HG03378 (cell line): ENCODE data around the gene RMI1.
"Not testable (repeated sequence)": the region's sequence is repeated elsewhere in the genome, so short reads cannot be mapped to it uniquely, and the experiment has no call there.

Experiments used
- ATAC-seq: cut with Tn5 transposase; IDR thresholded peaks from one replicate; pipeline ENCODE4 v1.9.1; 2021; ENCODE audit warnings: mild to moderate bottlenecking, moderate library complexity; ENCODE audit not compliant: unreplicated experiment

RMI1 gene

GRCh38 chr9:84002344-84002743, 21.7 kb downstream of the RMI1 start:
- peak; percentile 86 for ATAC-seq

DNA sequence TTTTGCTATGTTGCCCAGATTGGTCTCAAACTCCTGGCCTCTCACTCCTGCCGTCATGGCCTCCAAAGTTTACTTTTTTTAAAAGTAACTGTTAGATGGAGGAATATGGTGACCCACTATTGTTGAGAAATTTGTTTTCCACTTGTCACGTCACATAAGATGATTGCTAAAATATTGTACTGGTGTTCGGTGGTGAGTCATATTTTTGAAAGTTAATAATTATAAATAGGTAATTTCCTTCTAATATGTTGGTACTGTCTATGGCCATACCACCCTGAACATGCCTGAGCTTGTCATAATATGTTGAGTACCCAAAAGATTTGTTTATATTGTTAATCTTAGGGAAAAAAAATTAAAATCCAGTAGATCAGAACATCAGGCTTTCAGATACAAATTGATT, 22.6 kb downstream of the RMI1 start:
- ATAC-seq, result no peak

DNA sequence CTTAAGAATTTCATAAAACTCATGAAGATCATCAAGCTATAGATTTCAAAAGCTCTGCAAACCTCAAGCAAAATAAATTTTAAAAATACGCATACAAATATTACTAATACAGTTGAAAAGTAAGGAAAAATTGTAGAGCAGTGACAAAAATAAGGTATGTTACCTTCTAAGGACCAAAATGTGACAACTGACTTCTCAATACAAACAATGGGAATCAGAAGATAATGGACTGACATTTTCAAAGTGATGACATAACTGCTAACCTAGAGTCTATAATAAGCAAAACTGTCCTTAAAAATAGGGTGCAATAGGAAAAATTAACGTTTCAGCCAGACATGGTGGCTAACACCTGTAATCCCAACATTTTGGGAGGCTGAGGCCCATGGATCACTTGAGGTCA, 27.1 kb downstream of the RMI1 start:
- ATAC-seq, result no peak

DNA sequence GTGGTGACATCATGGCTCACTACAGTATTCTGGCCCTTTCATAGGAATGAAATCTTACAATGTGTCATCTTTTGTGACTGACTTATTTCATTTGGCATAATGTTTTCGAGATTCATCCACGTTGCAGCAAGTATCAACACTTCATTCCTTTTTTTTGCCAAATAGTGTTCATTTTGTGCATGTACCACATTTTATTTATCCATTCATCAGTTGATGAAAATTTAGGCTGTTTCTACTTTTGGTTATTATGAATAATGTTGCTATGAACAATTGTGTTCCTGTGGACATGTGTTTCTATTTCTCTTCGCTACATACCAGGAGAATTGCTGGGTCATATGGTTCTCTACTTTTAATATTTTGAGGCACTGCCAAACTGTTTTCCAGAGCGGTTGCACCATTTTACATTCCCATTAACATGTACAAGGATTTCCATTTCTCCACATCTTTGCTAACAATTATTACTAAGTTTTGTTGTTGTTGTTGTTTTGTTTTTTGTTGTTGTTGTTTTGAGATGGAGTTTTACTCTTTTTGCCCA, 43.5 kb downstream of the RMI1 start:
- no peak for ATAC-seq

GRCh38 chr9:84027201-84027600, 46.6 kb downstream of the RMI1 start:
- ATAC-seq, result no peak

DNA sequence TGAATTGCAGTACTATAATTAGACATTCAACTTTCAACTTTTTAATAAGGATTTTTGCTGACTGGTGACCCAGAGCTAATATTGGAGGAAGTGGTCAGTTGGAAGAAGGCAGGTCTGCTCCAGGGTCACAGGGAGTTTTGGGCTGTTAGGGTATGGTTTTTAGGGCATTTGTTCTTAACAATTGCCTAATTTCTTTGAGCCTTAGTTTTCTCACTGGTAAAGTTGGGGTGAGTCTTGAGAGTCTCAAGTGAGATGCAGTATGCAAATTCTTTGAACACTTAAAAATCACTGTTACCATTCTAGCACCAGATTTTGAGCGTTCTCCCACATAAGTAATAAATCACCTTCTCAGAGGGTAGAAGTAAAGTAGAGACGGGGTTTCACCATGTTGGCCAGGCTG, 50.9 kb downstream of the RMI1 start:
- ATAC-seq, result no peak

DNA sequence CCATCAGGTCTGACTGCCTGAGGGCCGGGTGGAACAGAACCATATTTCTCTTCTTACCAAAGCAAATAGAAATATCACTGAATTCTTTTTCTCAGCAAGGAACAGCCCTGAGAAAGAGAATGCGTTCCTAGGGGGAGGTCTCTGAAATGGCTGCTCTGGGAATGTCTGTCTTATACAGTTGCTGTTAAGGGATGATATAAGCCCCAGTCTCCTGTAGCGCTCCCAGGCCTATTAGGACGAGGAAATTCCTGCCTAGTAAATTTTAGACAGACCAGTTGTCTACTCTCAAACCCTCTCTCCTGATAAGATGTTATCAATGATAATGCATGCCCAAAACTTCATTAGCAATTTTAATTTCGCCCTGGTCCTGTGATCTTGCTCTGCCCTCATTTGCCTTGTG, 61.3 kb downstream of the RMI1 start:
- ATAC-seq, result not testable (repeated sequence)

DNA sequence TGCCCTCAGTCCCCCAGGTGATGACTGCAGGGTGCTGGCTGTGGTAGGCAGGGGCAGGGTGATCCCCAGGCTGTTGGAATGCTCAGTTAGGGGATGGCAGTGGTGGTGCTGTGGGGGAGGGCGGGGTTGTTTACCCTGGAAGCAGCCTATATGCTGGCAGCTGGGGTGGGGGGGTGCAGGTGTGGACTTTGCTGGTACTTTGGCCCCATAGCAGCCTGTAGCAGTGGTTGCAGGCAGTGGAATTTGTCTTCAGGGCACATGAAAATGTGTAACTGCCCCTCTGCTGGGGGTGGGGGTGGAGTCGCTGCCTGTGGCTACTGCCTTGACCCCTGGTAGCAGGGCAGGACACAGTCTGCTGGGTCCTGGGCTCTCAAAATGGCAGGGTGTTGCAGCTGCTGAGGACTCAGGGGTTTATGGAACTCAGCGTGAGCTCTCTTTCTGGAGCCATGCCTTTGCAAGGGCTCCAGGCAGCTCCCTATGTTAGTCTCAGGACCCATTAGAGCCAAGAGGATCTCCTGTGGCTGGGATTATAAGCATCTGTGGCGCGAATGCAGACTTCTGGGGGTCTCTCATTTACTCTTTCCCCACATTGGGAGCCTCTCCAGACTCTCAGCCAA, 65.0 kb downstream of the RMI1 start:
- ATAC-seq, result no peak
